ENCODE results near the gene CFL1. TPM values are rescaled to one million over a fixed set of nuclear protein-coding genes. Genes with fewer than 3 reads are reported as not detected.
"Not testable (repeated sequence)": the region's sequence is repeated elsewhere in the genome, so short reads cannot be mapped to it uniquely, and the experiment has no call there.

CFL1 gene
- polyA plus RNA-seq, 1 donor = 578 TPM

- DNase-seq (ENCODE audit: low read depth) = peak; percentile 83
Observed at GRCh38 chr11:65859095-65859811, 1.3 kb upstream of the CFL1 start.

DNA sequence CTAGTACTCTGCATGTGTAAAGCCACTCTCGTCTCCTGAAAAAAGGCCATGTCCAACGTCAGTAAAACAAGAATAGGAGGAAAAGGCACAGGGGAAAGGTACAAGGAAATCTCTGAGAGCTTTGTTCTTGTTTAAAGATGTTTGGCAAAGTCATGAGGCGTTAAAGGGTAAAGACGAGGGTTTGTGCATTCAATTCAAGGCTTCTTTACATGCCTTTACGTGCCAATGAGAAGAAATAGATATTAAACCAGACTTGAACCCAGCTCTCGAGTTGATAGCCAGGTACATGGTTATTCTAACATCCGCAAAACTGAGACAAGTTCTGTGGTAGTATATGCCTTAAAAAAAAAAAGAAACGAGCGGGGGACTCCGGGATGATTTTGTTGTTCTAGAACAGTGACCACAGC is 704 bp upstream of the CFL1 start:
- DNase-seq (ENCODE audit: low read depth) = no peak

DNA sequence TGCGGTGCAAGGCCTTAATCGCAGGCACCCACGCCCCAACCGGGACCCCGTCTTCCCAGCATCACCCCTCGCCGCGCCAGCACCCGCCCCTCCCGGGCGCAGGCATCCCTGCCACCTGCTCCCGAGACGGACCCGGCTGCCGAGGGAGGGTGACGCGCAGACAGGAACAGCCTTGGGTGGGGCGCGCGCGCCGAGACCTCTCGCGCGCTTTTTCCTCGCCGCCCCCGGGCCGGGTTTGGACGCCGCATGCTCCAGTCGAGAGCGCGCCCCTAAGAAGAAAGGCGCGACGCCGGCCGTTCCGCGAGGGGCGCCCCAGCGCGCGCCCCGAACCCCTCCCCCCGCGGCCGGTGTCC is 504 bp downstream of the CFL1 start:
- DNase-seq (ENCODE audit: low read depth) = no peak

- DNase-seq (ENCODE audit: low read depth) = no peak
Observed at GRCh38 chr11:65856689-65857499, 1.1 kb downstream of the CFL1 start.

DNA sequence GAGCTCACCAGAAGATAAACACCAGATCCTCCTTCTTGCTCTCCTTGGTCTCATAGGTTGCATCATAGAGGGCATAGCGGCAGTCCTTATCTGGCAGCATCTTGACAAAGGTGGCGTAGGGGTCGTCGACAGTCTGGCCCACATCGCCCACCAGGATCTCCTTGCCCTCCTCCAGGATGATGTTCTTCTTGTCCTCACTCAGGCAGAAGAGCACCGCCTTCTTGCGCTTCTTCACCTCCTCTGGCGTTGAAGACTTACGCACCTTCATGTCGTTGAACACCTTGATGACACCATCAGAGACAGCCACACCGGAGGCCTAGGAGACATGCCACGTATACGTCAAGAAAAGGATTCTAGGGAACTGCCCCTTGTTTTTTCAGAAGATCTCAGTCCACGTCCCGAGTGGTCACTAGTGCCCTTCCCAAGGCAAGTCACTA is 2.0 kb downstream of the CFL1 start:
- no peak for DNase-seq (ENCODE audit: low read depth)

GRCh38 chr11:65854852-65855837 is 2.8 kb downstream of the CFL1 start:
- DNase-seq (ENCODE audit: low read depth) = no peak

DNA sequence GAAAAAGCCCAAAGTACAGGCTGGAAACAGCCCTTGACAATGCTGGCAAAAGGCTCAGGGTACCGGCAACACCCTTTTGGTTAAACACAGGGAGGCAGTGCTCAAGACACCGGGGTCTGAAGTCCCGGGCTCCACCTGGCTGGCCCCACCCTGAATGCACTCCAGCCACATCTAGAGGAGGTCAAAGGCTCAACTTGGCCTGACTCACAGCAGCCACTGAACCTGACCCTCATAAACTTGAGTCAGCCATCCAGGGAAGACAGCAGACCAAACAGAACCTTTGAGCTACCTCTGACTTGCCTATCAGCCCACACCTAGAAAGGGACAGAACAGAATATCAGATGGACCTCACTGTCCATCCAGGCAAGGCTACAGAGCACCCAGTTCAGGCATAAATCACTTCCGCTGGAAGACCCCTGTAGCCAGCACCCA is 3.8 kb downstream of the CFL1 start:
- DNase-seq (ENCODE audit: low read depth) = no peak

GRCh38 chr11:65853246-65853979 is 4.6 kb downstream of the CFL1 start:
- no peak for DNase-seq (ENCODE audit: low read depth)

DNA sequence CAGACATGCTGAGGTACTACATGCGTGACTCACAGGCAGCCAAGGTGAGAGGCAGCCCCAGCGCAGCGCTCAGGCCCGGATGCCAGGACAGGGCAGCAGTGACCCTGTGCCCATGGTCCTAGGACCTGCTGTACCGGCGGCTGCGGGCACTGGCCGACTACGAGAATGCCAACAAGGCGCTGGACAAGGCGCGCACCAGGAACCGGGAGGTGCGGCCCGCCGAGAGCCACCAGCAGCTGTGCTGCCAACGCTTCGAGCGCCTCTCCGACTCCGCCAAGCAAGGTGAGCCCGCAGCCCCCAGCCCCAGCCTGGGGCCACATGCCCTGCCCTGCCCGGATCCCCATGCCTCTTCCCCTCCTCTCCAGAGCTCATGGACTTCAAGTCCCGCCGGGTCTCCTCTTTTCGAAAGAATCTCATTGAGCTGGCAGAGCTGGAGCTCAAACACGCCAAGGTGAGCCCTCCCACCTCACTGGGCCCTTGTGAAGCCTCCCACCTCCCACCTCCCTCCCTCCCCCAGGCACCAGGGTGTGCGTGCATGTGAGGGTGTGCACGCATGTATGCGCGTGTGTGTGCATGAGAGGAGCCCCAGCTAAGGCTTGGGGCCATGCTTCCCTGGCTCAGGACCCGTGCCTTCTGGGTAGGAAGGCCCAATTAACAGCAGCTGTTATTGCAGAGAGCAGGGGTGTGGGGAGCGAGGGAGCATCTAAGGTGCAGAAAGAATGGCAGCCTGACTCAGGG is 5.3 kb downstream of the CFL1 start:
- no peak for DNase-seq (ENCODE audit: low read depth)

DNA sequence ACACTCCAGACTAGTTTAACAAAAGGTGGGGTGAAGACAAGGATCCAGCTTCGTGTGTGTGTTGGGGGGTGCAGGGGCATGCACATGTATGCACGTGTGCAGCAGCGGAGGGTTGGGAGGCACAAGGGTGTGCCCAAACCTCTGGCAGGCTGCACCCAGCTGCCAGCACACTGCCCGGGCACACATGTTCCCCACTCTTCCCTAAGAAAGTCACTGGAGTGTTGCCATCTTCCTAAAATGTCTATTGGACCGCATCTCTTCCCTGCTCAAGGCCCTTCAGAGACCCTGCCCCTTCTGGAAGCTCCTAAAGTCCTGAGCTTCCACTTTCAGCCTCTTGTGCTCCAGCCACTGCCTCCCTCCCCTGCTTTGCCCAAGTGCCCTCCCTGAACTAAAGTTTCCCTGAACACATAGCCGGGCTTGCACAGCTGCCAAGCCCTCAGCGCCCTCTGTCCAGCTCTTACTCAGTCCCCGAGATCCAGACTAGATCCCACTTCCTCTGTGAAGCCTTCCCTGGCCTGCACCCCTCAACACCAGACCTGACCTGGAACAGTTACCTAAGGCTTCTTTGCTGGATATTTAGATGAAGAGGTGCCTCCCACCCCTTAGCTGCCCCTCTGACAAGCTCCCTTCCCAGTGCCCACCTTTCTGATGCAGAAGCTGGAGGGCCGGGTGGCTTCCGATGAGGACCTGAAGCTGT is 6.0 kb downstream of the CFL1 start:
- DNase-seq (ENCODE audit: low read depth) = no peak

DNA sequence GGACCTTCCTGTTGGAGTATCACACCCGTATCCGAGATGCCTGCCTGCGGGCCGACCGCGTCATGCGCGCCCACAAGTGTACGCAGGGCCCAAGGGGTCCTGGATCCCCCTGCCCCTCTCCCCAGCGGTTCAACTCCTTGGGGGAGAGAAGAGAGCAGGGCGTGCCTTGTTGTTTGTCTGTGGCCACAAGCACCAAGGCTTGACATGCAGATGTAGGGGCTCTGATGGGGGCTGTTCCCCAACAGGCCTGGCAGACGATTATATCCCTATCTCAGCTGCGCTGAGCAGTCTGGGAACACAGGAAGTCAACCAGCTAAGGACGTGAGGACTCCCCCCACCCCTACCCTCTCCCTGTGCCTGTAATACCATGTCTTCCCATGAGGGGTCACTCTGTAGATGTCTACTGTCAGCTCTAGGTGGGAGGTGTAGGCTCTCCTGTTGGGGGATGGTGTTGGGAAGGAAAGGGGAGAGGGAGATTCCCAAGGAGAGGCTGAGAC is 6.8 kb downstream of the CFL1 start:
- DNase-seq (ENCODE audit: low read depth) = no peak

DNA sequence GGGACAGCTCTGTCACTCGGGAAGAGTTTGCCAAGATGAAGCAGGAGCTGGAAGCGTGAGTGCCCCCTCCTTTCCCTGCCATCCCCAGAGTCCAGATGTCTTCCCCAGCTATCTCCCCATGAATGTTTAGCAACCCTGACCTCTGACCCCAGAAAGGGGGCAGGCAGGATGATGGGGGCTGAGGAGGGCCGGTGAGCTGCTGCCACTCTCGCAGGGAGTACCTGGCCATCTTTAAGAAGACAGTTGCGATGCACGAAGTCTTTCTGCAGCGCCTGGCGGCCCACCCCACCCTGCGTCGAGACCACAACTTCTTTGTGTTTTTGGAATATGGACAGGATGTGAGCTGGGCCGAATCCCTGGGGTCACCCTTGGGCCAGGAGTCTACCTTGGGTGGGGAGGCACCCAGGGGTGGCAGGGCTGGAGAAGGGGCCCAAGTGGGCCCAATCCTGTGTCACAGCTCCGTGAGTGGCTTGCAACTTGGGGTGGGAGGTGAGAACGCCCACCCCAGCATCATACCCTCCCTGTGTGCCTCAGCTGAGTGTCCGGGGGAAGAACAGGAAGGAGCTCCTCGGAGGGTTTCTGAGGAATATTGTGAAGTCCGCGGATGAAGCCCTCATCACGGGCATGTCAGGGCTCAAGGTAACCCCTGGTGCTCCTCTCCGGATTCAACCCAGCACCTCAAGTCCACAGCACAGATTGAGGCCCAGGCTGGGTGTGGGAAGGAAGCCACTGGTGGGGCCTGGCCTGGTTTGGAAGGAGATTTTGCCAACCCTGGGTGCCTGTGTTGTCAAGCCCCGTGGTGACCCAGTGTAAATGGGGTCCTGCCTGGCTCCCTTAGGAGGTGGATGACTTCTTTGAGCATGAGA is 7.5 kb downstream of the CFL1 start:
- DNase-seq (ENCODE audit: low read depth) = no peak

GRCh38 chr11:65849771-65850216 is 8.2 kb downstream of the CFL1 start:
- DNase-seq (ENCODE audit: low read depth) = no peak

GRCh38 chr11:65849366-65849765 is 8.6 kb downstream of the CFL1 start:
- DNase-seq (ENCODE audit: low read depth) = no peak

- DNase-seq (ENCODE audit: low read depth) = not testable (repeated sequence)
Observed at GRCh38 chr11:65848693-65849092, 9.3 kb downstream of the CFL1 start.

- no peak for DNase-seq (ENCODE audit: low read depth)
Observed at GRCh38 chr11:65847746-65848145, 10.2 kb downstream of the CFL1 start.

- no peak for DNase-seq (ENCODE audit: low read depth)
Observed at GRCh38 chr11:65844231-65844872, 13.6 kb downstream of the CFL1 start.

DNA sequence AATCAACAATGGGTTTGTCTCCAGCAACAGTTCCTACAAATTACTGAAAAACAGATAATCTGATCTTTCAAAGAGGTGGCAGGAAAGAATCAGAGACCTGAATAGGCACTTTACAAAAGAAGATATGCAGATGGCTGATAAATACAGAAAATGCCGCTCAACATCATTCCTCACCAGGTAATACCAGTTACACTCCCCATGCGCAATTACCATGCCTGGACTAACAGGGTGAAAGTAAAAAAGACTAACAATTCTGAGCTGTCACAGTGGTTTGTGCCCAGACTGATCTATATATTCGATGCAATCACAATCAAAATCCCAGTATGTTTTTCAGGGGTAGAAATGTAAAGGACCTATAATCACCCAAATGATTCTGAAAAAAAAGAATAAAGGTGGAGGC is 14.2 kb downstream of the CFL1 start:
- DNase-seq (ENCODE audit: low read depth) = no peak

Data from forelimb muscle (tissue), 1 donor.